ENCODE data around the gene PACS1. TPM values are rescaled to one million over a fixed set of nuclear protein-coding genes. Genes with fewer than 3 reads are reported as not detected.

PACS1 gene
- total RNA-seq, 1 donor from 2014 or later = 13.6 TPM

GRCh38 chr11:66286699-66287098, 216.6 kb downstream of the PACS1 start:
- peak overlapping the region in 1 of 3 donors; percentile 45 for H3K9ac ChIP-seq (ENCODE audit: low read depth in 1 of 3, low read length in 3 of 3)
- peaks cover 20 to 51% (median 45%) of the 10 kb centered on the region in 3 donors for H3K4me1 ChIP-seq (ENCODE audit: control insufficient read depth in 3 of 3, insufficient read depth in 3 of 3, low read length in 3 of 3)
- no peak overlapping the region for H3K27ac ChIP-seq (ENCODE audit: low read depth, low read length)

GRCh38 chr11:66287211-66287888, 217.3 kb downstream of the PACS1 start:
- H3K9me3 ChIP-seq (ENCODE audit: control insufficient read depth in 3 of 3, low read length in 3 of 3) = no peaks in the 10 kb centered on the region
- H3K36me3 ChIP-seq (ENCODE audit: control insufficient read depth in 3 of 3, insufficient read depth in 3 of 3, low read length in 3 of 3) = peaks cover 17 to 21% (median 20%) of the 10 kb centered on the region in 3 donors
- peaks cover 20 to 56% (median 45%) of the 10 kb centered on the region in 3 donors for H3K4me1 ChIP-seq (ENCODE audit: control insufficient read depth in 3 of 3, insufficient read depth in 3 of 3, low read length in 3 of 3)
- H3K27ac ChIP-seq (ENCODE audit: low read depth, low read length) = no peak overlapping the region
- peaks cover 5 to 13% (median 9%) of the 10 kb centered on the region in 3 donors for H3K27me3 ChIP-seq (ENCODE audit: control insufficient read depth in 3 of 3, insufficient read depth in 3 of 3, low read length in 3 of 3)
- H3K9ac ChIP-seq (ENCODE audit: low read depth in 1 of 3, low read length in 3 of 3) = peak overlapping the region in 1 of 3 donors; percentile 92
- H3K4me3 ChIP-seq (ENCODE audit: low read length in 3 of 3) = peak overlapping the region; percentile 84 to 91 (median 91)

More at GRCh38 chr11:66286699-66287098, 216.6 kb downstream of the PACS1 start:
- Histone ChIP-seq H3K4me3 (ENCODE audit: low read length in 3 of 3) (no peak overlapping the region), H3K27me3 (ENCODE audit: control insufficient read depth in 3 of 3, insufficient read depth in 3 of 3, low read length in 3 of 3) (peaks cover 0 to 11% (median 6%) of the 10 kb centered on the region in 3 donors), H3K9me3 (ENCODE audit: control insufficient read depth in 3 of 3, low read length in 3 of 3) (no peaks in the 10 kb centered on the region), H3K36me3 (ENCODE audit: control insufficient read depth in 3 of 3, insufficient read depth in 3 of 3, low read length in 3 of 3) (peaks cover 17 to 21% (median 20%) of the 10 kb centered on the region in 3 donors)

- Histone ChIP-seq H3K36me3 (ENCODE audit: control insufficient read depth in 3 of 3, insufficient read depth in 3 of 3, low read length in 3 of 3) (peaks cover 17 to 21% (median 20%) of the 10 kb centered on the region in 3 donors), H3K4me1 (ENCODE audit: control insufficient read depth in 3 of 3, insufficient read depth in 3 of 3, low read length in 3 of 3) (peaks cover 16 to 50% (median 40%) of the 10 kb centered on the region in 3 donors), H3K27ac (ENCODE audit: low read depth, low read length) (peak overlapping the region; percentile 96), H3K9ac (ENCODE audit: low read depth in 1 of 3, low read length in 3 of 3) (peak overlapping the region; percentile 86 to 93 (median 92)), H3K9me3 (ENCODE audit: control insufficient read depth in 3 of 3, low read length in 3 of 3) (no peaks in the 10 kb centered on the region), H3K4me3 (ENCODE audit: low read length in 3 of 3) (peak overlapping the region; percentile 84 to 91 (median 91)), H3K27me3 (ENCODE audit: control insufficient read depth in 3 of 3, insufficient read depth in 3 of 3, low read length in 3 of 3) (peaks cover 13 to 16% (median 16%) of the 10 kb centered on the region in 3 donors)
Observed at GRCh38 chr11:66287889-66288670, 218.0 kb downstream of the PACS1 start.

GRCh38 chr11:66288671-66289547, 218.8 kb downstream of the PACS1 start, which contains the start of gene YIF1A:
Gene YIF1A, minus strand, starts transcription at chr11:66289143. Its CDS starts 158 bp downstream, at chr11:66288985.
- H3K27me3 ChIP-seq (ENCODE audit: control insufficient read depth in 3 of 3, insufficient read depth in 3 of 3, low read length in 3 of 3) = peaks cover 19 to 25% (median 22%) of the 10 kb centered on the region in 3 donors
- no peaks in the 10 kb centered on the region for H3K9me3 ChIP-seq (ENCODE audit: control insufficient read depth in 3 of 3, low read length in 3 of 3)
- H3K4me1 ChIP-seq (ENCODE audit: control insufficient read depth in 3 of 3, insufficient read depth in 3 of 3, low read length in 3 of 3) = peaks cover 16 to 50% (median 40%) of the 10 kb centered on the region in 3 donors
- peak within 1 kb of the TSS; percentile 93 to 99 (median 95) for H3K4me3 ChIP-seq (ENCODE audit: low read length in 3 of 3)
- H3K36me3 ChIP-seq (ENCODE audit: control insufficient read depth in 3 of 3, insufficient read depth in 3 of 3, low read length in 3 of 3) = peaks cover 17 to 21% (median 17%) of the 10 kb centered on the region in 3 donors
- H3K27ac ChIP-seq (ENCODE audit: low read depth, low read length) = peak within 1 kb of the TSS; percentile 96
- H3K9ac ChIP-seq (ENCODE audit: low read depth in 1 of 3, low read length in 3 of 3) = peak within 1 kb of the TSS; percentile 86 to 93 (median 92)

GRCh38 chr11:66289548-66290329, 219.7 kb downstream of the PACS1 start:
- Histone ChIP-seq H3K9ac (ENCODE audit: low read depth in 1 of 3, low read length in 3 of 3) (peak overlapping the region; percentile 69 to 83 (median 76)), H3K36me3 (ENCODE audit: control insufficient read depth in 3 of 3, insufficient read depth in 3 of 3, low read length in 3 of 3) (peaks cover 10 to 14% (median 11%) of the 10 kb centered on the region in 3 donors), H3K27ac (ENCODE audit: low read depth, low read length) (peak overlapping the region; percentile 96), H3K9me3 (ENCODE audit: control insufficient read depth in 3 of 3, low read length in 3 of 3) (no peaks in the 10 kb centered on the region), H3K27me3 (ENCODE audit: control insufficient read depth in 3 of 3, insufficient read depth in 3 of 3, low read length in 3 of 3) (peaks cover 28 to 33% (median 30%) of the 10 kb centered on the region in 3 donors), H3K4me3 (ENCODE audit: low read length in 3 of 3) (peak overlapping the region; percentile 93 to 99 (median 95)), H3K4me1 (ENCODE audit: control insufficient read depth in 3 of 3, insufficient read depth in 3 of 3, low read length in 3 of 3) (peaks cover 16 to 50% (median 40%) of the 10 kb centered on the region in 3 donors)

- Histone ChIP-seq H3K9ac (ENCODE audit: low read depth in 1 of 3, low read length in 3 of 3) (no peak overlapping the region), H3K27me3 (ENCODE audit: control insufficient read depth in 3 of 3, insufficient read depth in 3 of 3, low read length in 3 of 3) (peaks cover 31 to 38% (median 33%) of the 10 kb centered on the region in 3 donors), H3K36me3 (ENCODE audit: control insufficient read depth in 3 of 3, insufficient read depth in 3 of 3, low read length in 3 of 3) (peaks cover 6 to 9% (median 8%) of the 10 kb centered on the region in 3 donors), H3K9me3 (ENCODE audit: control insufficient read depth in 3 of 3, low read length in 3 of 3) (no peaks in the 10 kb centered on the region), H3K4me1 (ENCODE audit: control insufficient read depth in 3 of 3, insufficient read depth in 3 of 3, low read length in 3 of 3) (peaks cover 16 to 48% (median 38%) of the 10 kb centered on the region in 3 donors), H3K4me3 (ENCODE audit: low read length in 3 of 3) (peak overlapping the region in 1 of 3 donors; percentile 93), H3K27ac (ENCODE audit: low read depth, low read length) (no peak overlapping the region)
Observed at GRCh38 chr11:66290330-66290621, 220.2 kb downstream of the PACS1 start.

GRCh38 chr11:66291303-66291705, 221.2 kb downstream of the PACS1 start:
- H3K4me3 ChIP-seq (ENCODE audit: low read length in 3 of 3) = no peak overlapping the region
- no peak overlapping the region for H3K27ac ChIP-seq (ENCODE audit: low read depth, low read length)
- peaks cover 37 to 47% (median 39%) of the 10 kb centered on the region in 3 donors for H3K27me3 ChIP-seq (ENCODE audit: control insufficient read depth in 3 of 3, insufficient read depth in 3 of 3, low read length in 3 of 3)
- H3K9me3 ChIP-seq (ENCODE audit: control insufficient read depth in 3 of 3, low read length in 3 of 3) = no peaks in the 10 kb centered on the region
- no peak overlapping the region for H3K9ac ChIP-seq (ENCODE audit: low read depth in 1 of 3, low read length in 3 of 3)
- H3K4me1 ChIP-seq (ENCODE audit: control insufficient read depth in 3 of 3, insufficient read depth in 3 of 3, low read length in 3 of 3) = peaks cover 16 to 38% (median 30%) of the 10 kb centered on the region in 3 donors
- peaks cover 0 to 6% (median 5%) of the 10 kb centered on the region in 3 donors for H3K36me3 ChIP-seq (ENCODE audit: control insufficient read depth in 3 of 3, insufficient read depth in 3 of 3, low read length in 3 of 3)

- Histone ChIP-seq H3K36me3 (ENCODE audit: control insufficient read depth in 3 of 3, insufficient read depth in 3 of 3, low read length in 3 of 3) (peaks cover 0 to 3% (median under 1%) of the 10 kb centered on the region in 3 donors), H3K27me3 (ENCODE audit: control insufficient read depth in 3 of 3, insufficient read depth in 3 of 3, low read length in 3 of 3) (peaks cover 37 to 53% (median 39%) of the 10 kb centered on the region in 3 donors), H3K9ac (ENCODE audit: low read depth in 1 of 3, low read length in 3 of 3) (no peak within 1 kb of the TSS)
Observed at GRCh38 chr11:66291706-66292542, 221.9 kb downstream of the PACS1 start, which contains the start of gene TMEM151A. Gene TMEM151A, plus strand, starts transcription at chr11:66291894. Its CDS starts 120 bp downstream, at chr11:66292014.

More at GRCh38 chr11:66291706-66292542, 221.9 kb downstream of the PACS1 start, which contains the start of gene TMEM151A:
- H3K27ac ChIP-seq (ENCODE audit: low read depth, low read length) = no peak within 1 kb of the TSS
- H3K9me3 ChIP-seq (ENCODE audit: control insufficient read depth in 3 of 3, low read length in 3 of 3) = no peaks in the 10 kb centered on the region
- peak within 1 kb of the TSS in 1 of 3 donors; percentile 43 for H3K4me3 ChIP-seq (ENCODE audit: low read length in 3 of 3)
- peaks cover 16 to 32% (median 26%) of the 10 kb centered on the region in 3 donors for H3K4me1 ChIP-seq (ENCODE audit: control insufficient read depth in 3 of 3, insufficient read depth in 3 of 3, low read length in 3 of 3)
